NCI-H1105 (cell line): Measurements from ENCODE around the gene LRRC14B.
"Not testable (repeated sequence)": the region's sequence is repeated elsewhere in the genome, so short reads cannot be mapped to it uniquely, and the experiment has no call there.

Source experiments
- DNase-seq: peaks from one replicate; lab custom pipeline; 2025; lab: John Stamatoyannopoulos, UW

LRRC14B gene

GRCh38 chr5:160173-160510 lies 31.2 kb upstream of the LRRC14B start:
- no peak for DNase-seq

GRCh38 chr5:160921-161802 lies 30.1 kb upstream of the LRRC14B start:
- no peak for DNase-seq

- no peak for DNase-seq
These were observed 29.5 kb upstream of the LRRC14B start for GRCh38 chr5:161803-162110.

GRCh38 chr5:162190-162564 lies 29.1 kb upstream of the LRRC14B start:
- DNase-seq, result no peak

- no peak for DNase-seq
These were observed 28.5 kb upstream of the LRRC14B start for GRCh38 chr5:162565-163337.

GRCh38 chr5:163338-163620 lies 28.0 kb upstream of the LRRC14B start:
- no peak for DNase-seq

DNA sequence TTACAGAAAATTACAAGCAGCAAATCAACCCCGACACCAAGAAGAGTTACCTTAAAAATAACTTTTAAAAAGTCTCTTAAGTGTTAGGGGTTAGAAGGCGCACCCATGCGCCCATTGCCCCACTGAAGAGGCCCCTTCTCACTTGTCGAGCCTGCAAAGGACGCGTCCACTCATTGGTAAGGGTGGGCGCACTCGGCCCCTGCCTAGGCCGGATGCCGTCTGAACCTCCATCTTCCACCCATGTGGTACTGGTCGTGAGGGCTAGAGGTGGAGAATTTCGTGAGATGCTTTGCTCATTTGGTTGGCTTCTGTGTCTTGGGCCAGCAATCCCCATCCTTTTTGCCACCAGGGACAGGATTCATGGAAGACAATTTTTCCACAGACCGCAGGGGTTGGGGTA lies 27.5 kb upstream of the LRRC14B start:
- DNase-seq, result no peak

DNA sequence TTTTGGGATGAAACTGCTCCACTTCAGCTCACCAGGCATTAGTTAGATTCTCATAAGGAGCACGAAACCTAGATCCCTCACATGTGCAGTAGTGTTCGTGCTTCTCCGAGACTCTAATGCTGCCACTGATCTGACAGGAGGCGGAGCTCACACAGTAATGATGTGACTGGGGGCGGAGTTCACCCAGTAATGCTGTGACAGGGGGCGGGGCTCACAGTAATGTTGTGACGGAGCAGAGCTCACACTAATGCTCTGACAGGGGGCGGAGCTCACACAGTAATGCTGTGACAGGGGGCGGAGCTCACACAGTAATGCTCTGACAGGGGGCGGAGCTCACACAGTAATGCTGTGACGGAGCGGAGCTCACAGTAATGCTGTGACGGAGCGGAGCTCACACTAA lies 27.1 kb upstream of the LRRC14B start:
- no peak for DNase-seq

DNA sequence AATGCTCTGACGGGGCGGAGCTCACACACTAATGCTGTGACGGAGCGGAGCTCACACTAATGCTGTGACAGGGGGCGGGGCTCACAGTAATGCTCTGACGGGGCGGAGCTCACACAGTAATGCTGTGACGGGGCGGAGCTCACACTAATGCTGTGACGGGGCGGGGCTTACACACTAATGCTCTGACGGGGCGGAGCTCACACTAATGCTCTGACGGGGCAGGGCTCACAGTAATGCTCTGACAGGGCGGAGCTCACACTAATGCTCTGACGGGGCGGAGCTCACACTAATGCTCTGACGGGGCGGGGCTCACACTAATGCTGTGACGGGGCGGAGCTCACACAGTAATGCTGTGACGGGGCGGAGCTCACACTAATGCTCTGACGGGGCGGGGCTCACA lies 26.5 kb upstream of the LRRC14B start:
- DNase-seq, result not testable (repeated sequence)

DNA sequence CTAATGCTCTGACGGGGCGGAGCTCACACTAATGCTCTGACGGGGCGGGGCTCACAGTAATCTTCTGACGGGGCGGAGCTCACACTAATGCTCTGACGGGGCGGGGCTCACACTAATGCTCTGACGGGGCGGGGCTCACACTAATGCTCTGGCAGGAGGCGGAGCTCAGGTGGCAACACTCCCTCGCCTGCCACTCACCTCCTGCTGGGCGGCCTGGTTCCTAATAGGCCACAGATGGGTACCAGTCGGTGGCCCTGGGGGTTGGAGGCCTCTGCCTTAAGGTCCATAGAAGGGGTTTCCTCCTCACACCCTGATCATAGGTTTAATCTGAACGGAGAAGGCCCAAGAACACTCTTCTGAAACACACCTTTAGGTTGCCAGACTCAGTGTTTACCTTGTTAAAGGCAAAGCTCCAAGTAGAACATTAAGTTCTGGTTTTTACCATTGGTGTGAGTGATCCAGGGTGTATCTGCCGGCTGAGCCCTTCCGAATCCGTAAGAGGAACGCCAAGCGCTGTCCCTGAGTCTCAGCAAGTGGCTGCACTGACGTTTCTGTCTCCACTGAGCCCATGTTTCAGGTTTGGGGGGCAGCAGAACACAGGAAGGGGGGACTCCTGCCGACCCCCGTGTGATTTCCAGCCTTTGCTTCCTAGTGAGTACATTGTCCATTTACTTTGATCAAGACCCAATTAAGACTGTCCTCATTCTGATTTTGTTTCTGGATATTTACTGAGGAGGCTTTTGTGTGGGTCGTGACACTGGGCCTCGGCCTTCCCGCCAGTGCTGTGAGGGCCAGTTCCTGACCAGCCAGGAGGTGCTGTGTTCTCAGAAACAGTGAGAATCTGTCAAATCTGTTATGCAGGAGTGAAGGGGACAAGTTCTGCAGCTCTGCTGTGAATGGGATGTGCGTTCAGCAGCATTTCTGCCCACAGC lies 24.6 kb upstream of the LRRC14B start:
- DNase-seq, result no peak

DNA sequence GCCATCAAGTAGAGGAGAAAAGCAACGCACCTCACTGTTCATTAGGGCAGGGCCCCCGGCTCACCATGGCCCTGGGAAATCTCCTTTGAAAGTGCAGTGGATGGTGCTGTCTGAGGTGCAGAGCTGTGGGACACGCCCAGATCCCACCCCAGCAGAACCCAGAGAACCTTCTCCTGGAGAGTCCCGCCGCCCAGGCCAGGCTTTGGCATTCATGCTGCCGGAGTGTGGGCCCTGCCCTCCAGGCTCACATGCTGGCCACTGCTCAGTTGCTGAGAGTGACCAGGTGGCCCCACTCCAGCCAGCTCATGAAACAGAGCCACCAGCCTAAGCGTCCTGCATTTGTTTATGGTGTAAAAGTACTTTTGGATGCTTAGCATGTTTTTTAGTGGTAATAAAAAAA lies 23.8 kb upstream of the LRRC14B start:
- DNase-seq, result no peak

- DNase-seq, result no peak
These were observed 23.2 kb upstream of the LRRC14B start for GRCh38 chr5:167982-168660.

DNA sequence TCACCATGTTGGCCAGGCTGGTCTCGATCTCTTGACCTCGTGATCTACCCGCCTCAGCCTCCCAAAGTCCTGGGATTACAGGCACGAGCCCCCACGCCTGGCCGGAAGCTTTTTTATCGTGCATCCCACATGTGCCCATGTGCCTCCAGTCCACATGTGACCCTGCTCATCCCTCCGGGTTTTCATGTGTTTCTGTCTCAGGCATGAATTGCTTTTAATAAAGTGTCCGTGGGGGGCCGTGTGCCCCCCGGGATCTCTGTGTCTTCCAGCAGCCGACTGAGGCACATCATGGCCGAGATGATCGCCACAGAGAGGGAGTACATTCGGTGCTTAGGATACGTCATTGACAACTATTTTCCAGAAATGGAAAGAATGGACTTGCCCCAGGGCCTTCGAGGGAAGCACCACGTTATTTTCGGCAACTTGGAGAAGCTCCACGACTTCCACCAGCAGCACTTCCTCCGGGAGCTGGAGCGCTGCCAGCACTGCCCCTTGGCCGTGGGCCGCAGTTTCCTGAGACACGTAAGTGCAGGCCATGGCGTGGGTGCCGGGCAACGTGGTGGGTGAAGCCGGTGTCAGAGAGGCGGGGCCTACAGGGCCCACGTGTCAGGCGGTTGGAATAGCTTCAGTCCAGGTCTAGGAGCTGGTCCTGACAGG lies 22.1 kb upstream of the LRRC14B start:
- no peak for DNase-seq

DNA sequence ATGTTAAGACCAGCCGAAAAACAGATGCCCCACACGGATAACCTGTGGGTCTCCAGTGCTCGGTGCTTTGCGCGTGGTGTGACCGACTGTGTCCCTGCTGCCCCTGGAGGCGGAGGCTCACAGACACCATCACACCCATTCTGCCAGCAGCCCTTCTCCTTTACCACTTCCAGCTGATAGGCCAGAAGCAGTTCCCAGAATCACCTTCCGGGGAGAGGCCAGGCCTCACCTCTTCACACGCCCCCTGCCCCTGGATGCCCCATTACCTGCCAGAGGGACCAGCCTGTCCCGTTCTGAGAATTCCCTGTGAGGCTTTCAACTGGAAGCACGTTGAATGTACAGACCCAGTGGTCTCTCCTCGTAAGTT lies 21.6 kb upstream of the LRRC14B start:
- DNase-seq, result no peak

GRCh38 chr5:170971-171800 lies 20.1 kb upstream of the LRRC14B start:
- no peak for DNase-seq

- DNase-seq, result no peak
These were observed 19.4 kb upstream of the LRRC14B start for GRCh38 chr5:171801-172331.

GRCh38 chr5:172421-172820 lies 18.9 kb upstream of the LRRC14B start:
- DNase-seq, result no peak

DNA sequence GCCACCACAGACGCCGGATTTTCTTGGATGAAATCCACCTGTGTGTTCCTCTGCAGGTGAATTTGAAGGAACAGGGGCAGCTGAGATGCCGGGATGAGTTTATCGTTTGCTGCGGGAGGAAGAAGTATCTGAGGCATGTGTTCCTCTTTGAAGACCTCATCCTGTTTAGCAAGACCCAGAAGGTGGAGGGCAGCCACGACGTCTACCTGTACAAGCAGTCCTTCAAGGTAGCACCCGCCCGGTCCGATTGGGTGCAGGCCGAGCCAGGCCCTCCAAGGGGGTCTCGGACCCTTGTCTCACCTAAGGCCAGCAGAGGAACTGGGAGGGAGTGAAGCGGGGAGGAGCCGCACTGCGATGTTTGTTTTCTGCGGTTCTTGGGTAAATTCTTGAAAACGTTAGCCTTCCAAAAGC lies 18.4 kb upstream of the LRRC14B start:
- no peak for DNase-seq

DNA sequence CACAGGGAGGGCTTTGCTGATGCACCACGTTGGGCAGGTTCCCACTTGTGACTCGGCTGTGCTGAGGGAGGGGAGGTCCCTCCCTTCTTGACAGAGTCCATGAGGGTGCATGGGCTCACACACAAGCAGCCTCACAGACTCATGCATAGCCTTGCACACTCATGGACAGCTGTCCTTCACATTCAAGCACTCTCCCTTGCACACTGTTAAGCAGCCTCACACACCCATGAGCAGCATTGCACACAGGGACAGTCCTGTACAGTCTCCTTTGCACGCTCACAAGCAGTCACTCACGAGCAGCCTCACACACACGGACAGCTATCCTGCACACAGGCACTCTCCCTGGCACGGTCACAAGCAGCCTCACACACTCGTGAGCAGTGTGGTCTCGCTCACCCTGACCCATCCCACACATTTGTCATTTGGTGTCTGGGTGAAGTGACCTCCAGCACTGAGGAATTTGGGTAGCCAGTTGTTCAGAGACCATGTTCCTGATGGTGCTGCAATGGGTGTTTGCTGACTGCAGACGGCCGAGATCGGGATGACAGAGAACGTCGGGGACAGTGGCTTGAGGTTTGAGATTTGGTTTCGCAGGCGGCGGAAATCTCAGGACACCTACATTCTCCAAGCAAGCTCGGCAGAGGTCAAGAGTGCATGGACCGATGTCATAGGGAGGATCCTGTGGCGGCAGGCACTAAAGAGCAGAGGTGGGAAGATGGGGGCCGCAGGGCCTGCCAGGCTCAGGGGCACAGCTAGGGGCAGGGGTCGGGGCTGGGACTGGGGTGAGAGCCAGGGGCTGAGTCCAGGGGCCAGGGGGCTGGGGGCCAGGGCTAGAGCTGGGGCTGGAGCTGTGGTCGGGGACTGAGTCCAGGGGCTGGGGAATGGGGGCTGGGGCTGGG lies 17.7 kb upstream of the LRRC14B start:
- no peak for DNase-seq

DNA sequence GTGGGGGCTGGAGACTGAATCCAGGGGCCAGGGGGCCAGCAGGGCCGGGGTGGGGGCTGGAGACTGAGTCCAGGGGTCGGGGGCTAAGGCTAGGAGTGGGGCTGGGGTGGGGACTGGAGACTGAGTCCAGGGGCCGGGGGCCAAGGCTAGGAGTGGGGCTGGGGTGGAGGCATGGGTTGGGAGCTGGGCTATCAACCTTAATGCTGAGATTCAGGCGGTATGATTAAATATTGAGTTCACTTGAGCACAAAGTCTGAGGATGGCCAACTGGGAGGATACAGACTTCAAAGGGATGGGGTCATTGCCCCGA lies 17.0 kb upstream of the LRRC14B start:
- no peak for DNase-seq
